Activated T-helper 17 cell treated with anti-CD3 and anti-CD28 coated beads, Interleukin-2, amount 50 U/mL, for 72 hours (primary cell): ENCODE results near the gene EMILIN2. TPM values are rescaled to one million over a fixed set of nuclear protein-coding genes. Genes with fewer than 3 reads are reported as not detected.

ENCODE experiments used
- ATAC-seq: fragments of 150-1000 bp; cut with Tn5 transposase; replicated peaks from 2 replicates; pipeline ENCODE4 v1.10.0; 2021; ENCODE audit warnings: mild to moderate bottlenecking, moderate library complexity
- H3K27ac Mint-ChIP-seq: one replicate; pipeline ENCODE4 v1.8.0; 2022; ENCODE audit warnings: mixed read lengths
- H3K27me3 Mint-ChIP-seq: one replicate; pipeline ENCODE4 v1.8.0; 2022; ENCODE audit warnings: mixed read lengths
- H3K36me3 Mint-ChIP-seq: one replicate; pipeline ENCODE4 v1.8.0; 2022; ENCODE audit warnings: low read depth, mild to moderate bottlenecking, mixed read lengths
- H3K4me1 Mint-ChIP-seq: one replicate; pipeline ENCODE4 v1.8.0; 2022; ENCODE audit warnings: mixed read lengths
- H3K4me3 Mint-ChIP-seq: one replicate; pipeline ENCODE4 v1.8.0; 2022; ENCODE audit warnings: mild to moderate bottlenecking, mixed read lengths
- H3K9me3 Mint-ChIP-seq: one replicate; pipeline ENCODE4 v1.8.0; 2022; ENCODE audit warnings: mixed read lengths
- total RNA-seq, 2 donors: library from RNA; stranded (reverse); gene quantifications; one replicate each; pipeline ENCODE4 v1.2.3, GENCODE V29; 2022

EMILIN2 gene
- total RNA-seq, 2 donors from 2014 or later = 20.7 to 28.8 TPM

DNA sequence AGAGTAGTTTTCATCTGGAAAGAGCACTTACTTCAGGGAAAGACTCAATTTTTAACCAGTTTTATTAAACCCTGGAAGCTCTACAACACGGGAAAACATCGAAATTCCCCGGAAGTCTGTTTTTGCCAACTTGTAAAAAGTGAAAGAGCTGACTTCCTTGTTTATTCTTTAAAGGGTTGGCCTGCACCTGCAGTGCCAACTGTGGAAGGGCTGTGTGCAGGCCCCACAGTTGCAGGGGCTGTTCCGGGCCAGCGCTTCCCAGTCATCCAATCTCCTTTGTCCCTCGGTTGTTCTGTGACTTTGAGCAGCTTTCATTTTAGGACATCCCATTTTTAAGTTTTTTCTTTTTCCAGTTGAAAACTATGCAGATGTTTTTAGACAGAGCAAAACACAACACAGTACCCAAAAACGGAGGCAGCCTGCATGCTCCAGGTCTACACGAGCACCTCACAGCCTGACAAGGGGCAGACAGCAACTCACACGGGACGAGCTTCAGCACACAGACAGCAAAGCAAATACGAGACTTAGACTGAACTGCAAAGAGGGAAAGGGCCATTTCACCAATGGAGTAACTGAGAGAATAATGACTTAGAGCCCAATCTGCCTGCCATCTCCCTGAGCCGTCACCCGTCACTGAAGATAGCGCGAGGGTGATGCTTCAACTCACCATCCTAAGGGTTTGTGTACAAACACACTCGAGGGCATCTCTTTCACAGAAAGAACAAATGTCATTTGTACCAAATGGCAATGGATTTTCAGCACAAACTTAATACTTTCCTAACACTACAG lies 70.6 kb downstream of the EMILIN2 start:
- no peak for ATAC-seq
- Mint-ChIP-seq H3K27ac (peak overlapping the region; percentile 70), H3K9me3 (no peaks in the 10 kb centered on the region), H3K27me3 (no peaks in the 10 kb centered on the region), H3K36me3 (peaks cover 99% of the 10 kb centered on the region), H3K4me1 (peaks cover 8% of the 10 kb centered on the region), H3K4me3 (no peak overlapping the region)

DNA sequence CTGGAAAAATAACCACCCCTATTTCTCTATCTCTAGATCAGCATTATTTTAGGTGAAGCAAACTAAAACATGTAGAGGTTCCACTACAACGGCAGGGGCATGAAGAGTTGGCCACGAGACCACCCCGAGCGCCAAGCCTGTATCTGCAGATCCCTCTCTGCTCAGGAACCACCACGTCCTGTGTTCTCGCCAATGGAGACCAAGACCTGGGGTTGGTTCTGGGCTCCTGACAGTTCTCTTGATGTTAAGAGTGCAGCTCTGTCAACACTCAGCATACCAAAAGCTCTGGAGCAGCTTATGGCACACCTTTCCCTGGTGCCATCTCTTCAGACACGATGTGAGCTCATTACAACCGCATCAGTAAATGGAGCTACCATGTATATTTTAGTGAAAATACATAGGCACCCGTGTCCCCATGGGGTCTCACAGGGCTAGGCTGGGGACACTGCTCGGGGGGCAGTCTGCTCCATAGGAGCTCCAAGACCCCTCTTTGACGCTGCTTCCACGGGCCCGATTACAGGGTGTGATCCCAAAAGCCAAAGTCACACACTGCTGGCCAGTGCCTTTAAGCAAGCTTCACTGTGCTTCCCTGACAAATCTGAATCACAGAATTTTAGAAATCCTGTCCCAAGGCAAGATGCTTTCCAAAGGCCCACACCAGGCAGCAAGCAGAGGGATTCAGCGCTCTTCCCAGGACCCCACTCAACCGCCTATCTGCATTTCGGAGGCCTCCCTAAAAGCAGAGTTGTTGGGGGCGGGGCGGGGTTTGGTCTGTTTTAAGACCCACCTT lies 72.2 kb downstream of the EMILIN2 start:
- no peaks in the 10 kb centered on the region for H3K27me3 Mint-ChIP-seq
- H3K27ac Mint-ChIP-seq = peak overlapping the region; percentile 70
- H3K4me3 Mint-ChIP-seq = no peak overlapping the region
- H3K36me3 Mint-ChIP-seq = peaks cover 100% of the 10 kb centered on the region
- peaks cover 8% of the 10 kb centered on the region for H3K4me1 Mint-ChIP-seq
- ATAC-seq = no peak
- no peaks in the 10 kb centered on the region for H3K9me3 Mint-ChIP-seq

DNA sequence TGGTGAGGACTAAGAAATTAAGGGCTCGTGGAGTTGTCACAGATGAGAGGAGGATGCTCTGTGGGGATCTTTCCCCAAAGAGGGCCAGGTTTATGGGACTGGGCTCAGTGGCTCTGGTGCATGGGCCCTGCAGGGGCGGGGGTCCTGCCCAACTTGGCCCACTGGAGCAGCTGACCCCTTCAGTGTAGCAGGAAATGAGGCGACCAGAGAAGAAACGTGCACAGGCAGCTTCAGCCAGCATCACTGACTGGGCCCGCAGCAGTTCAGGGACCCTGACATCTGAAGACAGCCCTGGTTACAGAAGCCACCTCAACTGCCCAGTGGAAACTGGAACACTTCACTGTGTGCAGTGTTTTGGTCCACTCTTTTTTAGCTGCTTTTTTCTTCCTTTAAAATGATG lies 72.8 kb downstream of the EMILIN2 start:
- no peak overlapping the region for H3K4me3 Mint-ChIP-seq
- peaks cover 100% of the 10 kb centered on the region for H3K36me3 Mint-ChIP-seq
- no peaks in the 10 kb centered on the region for H3K27me3 Mint-ChIP-seq
- no peak overlapping the region for H3K27ac Mint-ChIP-seq
- peaks cover 8% of the 10 kb centered on the region for H3K4me1 Mint-ChIP-seq
- H3K9me3 Mint-ChIP-seq = no peaks in the 10 kb centered on the region
- ATAC-seq = no peak

DNA sequence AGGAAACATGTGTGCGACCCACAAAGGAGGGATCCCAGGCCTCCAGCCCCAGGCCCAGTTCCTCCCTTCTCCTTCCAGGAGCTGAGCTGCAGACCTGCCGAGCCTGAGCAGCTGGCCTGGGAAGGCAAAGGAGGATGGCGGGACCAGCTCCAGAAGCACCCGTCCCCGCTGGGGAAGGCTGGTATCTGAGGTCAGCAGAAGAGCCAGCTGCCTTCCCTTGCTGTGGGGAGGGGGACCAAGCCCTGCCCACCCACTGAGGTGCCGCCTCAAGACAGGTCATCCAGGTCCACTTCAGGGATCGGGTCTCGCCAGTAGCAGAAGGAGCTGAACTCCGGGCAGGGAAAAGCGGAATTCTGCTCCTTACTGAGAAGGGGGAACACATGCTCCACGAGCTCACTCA lies 73.2 kb downstream of the EMILIN2 start:
- H3K36me3 Mint-ChIP-seq = peaks cover 100% of the 10 kb centered on the region
- no peak overlapping the region for H3K4me3 Mint-ChIP-seq
- H3K27me3 Mint-ChIP-seq = no peaks in the 10 kb centered on the region

DNA sequence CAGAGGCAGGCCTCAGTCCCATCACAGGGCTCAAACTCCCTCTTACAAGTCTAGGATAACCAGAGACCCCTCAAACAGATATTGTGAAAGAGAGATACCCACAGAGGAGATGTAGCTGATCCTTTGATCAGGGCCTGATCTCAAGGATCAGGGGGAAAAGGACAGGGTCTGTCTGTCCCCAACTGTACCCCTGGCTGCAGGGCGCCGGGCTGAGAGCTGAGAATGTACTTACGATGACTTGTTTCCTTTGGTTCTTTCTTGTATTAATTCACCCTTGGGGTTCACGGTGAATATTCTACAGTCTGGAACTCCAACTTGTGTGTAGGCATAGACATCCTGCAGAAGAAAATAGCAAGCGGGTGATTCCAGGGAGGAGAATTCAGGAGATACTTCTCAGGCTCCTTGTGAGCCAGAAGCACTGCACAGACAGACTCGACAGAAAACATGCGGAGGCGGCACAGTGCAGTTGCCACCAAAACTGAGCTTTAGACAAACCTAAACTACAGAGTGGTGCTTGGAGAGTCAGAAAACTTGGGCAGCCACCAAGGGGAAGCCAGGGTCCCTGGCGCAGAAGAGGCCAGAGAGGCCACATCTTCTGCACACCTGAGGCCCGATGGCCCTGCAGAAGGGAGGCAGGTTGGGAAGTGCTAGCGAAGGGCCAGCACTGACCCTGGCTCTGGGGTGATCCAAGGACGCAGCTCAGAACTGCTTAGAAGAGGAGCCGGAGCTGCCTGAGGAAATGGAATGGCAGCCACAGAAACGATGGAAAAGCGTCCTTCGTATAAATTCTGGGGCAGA lies 73.9 kb downstream of the EMILIN2 start:
- H3K27me3 Mint-ChIP-seq = no peaks in the 10 kb centered on the region
- H3K4me1 Mint-ChIP-seq = peaks cover 8% of the 10 kb centered on the region
- peak overlapping the region; percentile 76 for H3K27ac Mint-ChIP-seq
- H3K9me3 Mint-ChIP-seq = no peaks in the 10 kb centered on the region
- ATAC-seq = no peak
- peaks cover 100% of the 10 kb centered on the region for H3K36me3 Mint-ChIP-seq
- H3K4me3 Mint-ChIP-seq = no peak overlapping the region

More for the DNA sequence above, 73.2 kb downstream of the EMILIN2 start:
- no peaks in the 10 kb centered on the region for H3K9me3 Mint-ChIP-seq
- no peak for ATAC-seq
- H3K27ac Mint-ChIP-seq = peak overlapping the region; percentile 76
- H3K4me1 Mint-ChIP-seq = peaks cover 8% of the 10 kb centered on the region

DNA sequence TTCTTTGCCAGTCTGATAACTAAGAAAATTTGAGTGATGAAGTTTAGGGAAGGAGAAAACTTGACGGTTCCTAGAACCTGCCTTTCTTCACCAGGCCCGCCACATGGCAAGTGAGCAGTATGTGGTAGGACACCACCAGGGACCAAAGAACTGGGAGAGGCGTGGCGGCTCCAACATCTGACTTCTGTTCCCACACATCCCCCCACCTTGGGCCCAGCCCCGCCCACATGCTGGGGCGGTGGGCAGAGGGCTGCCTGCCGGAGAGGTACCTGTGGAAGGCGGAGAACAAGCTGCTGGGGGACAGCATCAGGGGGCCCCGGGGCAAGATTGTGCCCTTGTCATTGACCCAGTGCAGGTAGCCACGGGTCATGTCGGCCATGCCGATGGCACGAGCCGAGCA lies 75.0 kb downstream of the EMILIN2 start:
- Mint-ChIP-seq H3K27ac (peak overlapping the region; percentile 76), H3K9me3 (no peaks in the 10 kb centered on the region), H3K4me1 (peaks cover 8% of the 10 kb centered on the region), H3K36me3 (peaks cover 100% of the 10 kb centered on the region), H3K27me3 (no peaks in the 10 kb centered on the region), H3K4me3 (no peak overlapping the region)
- ATAC-seq = no peak

DNA sequence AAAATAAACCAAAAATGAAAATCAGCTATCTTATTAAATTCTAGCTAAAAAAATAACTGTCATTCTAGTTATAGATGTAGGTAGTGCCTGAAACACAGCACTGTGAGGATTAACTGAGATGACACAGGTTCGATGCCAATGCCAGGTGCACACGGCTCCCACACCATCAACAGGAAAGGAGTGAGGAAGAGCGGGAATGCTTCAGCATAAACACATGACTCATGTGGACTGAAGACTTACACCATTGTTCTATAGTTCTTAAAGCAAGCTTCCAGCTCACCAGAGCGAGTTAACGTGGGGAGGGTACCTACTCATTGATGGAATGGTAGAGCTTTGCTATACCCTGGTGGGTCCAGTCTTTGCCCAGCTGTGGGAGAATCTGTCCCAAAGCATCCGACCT lies 76.7 kb downstream of the EMILIN2 start:
- Mint-ChIP-seq H3K36me3 (peaks cover 100% of the 10 kb centered on the region), H3K4me1 (no peaks in the 10 kb centered on the region), H3K9me3 (no peaks in the 10 kb centered on the region), H3K27me3 (no peaks in the 10 kb centered on the region), H3K27ac (peak overlapping the region; percentile 48), H3K4me3 (no peak overlapping the region)
- no peak for ATAC-seq

DNA sequence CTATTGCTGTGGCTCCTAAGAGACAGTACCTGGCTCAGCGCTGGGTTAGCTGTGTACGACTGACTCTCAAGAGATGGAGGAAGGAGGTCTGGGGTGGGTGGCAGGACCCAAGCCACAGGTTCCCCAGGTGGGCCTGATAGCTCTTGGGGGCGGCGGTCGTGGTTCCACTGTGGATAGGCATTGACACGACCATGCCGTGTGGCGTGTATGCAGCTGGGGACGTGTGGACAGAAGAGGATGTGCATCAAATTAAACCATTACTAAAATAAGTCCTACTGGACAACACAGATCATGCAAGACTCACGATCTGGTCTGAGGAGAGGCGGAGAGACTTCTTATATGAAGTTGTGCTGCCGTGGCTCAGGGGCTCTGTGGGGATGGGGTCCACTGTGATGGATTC lies 78.1 kb downstream of the EMILIN2 start:
- Mint-ChIP-seq H3K36me3 (peaks cover 100% of the 10 kb centered on the region), H3K4me3 (no peak overlapping the region), H3K27me3 (no peaks in the 10 kb centered on the region), H3K9me3 (no peaks in the 10 kb centered on the region), H3K4me1 (no peaks in the 10 kb centered on the region), H3K27ac (no peak overlapping the region)
- no peak for ATAC-seq

DNA sequence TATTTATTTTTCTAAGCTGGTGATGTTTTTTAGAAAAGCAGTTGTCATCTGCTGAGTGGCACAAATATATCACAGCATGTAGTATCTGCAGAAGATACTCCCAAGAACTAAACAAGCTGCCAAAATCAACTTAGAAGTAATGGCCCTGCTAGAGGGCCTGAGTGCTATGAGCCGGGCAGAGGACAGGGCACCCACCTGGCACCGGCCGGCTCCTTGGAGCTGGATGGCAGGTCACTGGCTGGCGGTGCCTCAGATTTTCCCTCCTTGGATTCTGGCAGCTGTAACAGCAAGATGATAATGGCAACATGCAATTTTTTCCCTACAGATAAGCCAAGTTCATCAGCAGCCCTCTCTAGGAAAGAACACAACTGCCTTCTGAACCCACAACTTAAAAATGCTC lies 79.7 kb downstream of the EMILIN2 start:
- Mint-ChIP-seq H3K9me3 (no peaks in the 10 kb centered on the region), H3K36me3 (peaks cover 100% of the 10 kb centered on the region), H3K27me3 (no peaks in the 10 kb centered on the region), H3K27ac (no peak overlapping the region), H3K4me1 (no peaks in the 10 kb centered on the region), H3K4me3 (no peak overlapping the region)
- no peak for ATAC-seq

DNA sequence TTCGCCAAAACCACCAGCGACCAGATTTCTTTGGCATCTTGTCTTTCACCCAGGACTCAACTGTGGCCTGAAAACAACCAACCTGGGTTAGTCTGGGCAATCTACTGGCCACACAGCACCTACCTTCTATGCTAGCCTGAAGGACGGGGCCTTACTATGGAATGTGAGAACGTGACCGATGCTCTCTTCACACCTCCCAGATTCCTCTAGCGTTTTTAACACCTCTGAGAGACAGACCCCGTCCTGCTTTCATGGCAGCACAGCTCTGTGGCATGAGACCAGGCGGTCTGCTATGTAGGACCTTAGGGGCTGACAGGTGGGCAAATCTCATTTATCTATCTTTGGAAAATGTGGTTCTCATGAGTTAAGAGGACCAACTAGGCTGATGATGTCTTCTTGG lies 80.9 kb downstream of the EMILIN2 start:
- Mint-ChIP-seq H3K27ac (peak overlapping the region; percentile 36), H3K9me3 (no peaks in the 10 kb centered on the region), H3K36me3 (peaks cover 100% of the 10 kb centered on the region), H3K27me3 (no peaks in the 10 kb centered on the region), H3K4me1 (peaks cover 6% of the 10 kb centered on the region), H3K4me3 (no peak overlapping the region)
- no peak for ATAC-seq

DNA sequence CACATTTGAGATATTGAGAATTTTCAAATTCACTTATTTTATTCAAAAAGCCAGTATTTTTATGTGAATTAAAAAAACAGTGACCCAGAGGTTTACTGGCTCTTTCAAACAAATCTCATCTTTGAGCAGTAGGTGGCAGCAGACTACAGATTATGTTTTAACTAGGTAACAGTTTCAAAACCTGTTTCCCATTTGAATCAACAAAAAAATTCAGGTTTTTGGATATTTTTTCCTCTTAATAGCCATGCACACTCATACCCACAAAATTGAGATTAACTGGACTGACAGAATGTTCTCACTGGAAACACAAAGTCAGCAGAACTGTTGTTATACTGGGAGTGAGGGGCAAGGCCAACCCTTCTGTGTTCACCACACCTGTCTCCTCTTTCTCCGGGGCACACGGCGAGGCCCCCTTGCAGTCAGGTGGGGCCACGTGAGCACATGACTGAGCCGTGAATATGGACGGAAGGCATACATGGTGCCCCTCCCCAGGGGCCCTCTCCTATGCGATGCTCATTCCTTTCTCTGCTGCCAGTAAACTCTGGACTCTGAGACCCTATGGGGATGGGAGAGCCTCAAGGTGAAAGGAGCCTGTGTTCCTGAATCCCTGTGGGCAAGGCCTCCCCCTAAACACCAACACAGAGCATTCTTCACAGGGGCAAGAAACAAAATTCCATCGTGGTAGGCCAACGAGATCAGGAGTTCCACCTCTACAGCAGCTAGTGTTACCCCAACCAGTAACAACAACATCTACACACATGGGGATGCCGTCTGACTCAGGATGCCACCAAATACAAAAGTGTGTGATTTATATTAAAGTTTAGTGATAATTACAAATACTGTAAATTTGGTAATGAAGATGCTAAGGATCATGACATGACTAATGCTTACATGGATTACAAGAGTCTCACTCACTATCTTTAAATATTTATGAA lies 85.7 kb downstream of the EMILIN2 start:
- H3K4me3 Mint-ChIP-seq = peak overlapping the region; percentile 77
- H3K36me3 Mint-ChIP-seq = peaks cover 100% of the 10 kb centered on the region
- H3K4me1 Mint-ChIP-seq = peaks cover 24% of the 10 kb centered on the region
- no peaks in the 10 kb centered on the region for H3K27me3 Mint-ChIP-seq
- H3K9me3 Mint-ChIP-seq = no peaks in the 10 kb centered on the region
- peak; percentile 49 for ATAC-seq
- peak overlapping the region; percentile 92 for H3K27ac Mint-ChIP-seq

DNA sequence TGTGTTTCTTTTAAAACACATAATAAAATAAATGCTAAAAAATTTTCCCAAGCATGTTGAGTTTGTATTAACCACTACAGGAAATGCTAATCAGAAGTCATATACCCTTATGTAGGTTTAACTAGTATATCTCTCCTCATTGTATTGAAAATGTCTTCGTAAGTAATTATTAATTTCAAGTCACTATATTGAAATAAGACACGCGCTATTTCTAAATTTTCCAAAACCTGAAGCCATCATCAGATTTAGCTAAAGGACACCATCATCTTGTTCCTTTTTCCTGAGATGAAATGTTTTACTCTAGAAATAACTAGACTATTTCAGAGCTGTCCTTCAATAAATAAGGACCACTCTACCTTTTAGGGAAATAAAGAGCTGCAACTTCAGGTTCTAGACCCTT lies 87.2 kb downstream of the EMILIN2 start:
- Mint-ChIP-seq H3K9me3 (no peaks in the 10 kb centered on the region), H3K27ac (peak overlapping the region; percentile 92), H3K4me1 (peaks cover 24% of the 10 kb centered on the region), H3K27me3 (no peaks in the 10 kb centered on the region), H3K4me3 (peak overlapping the region; percentile 77), H3K36me3 (peaks cover 100% of the 10 kb centered on the region)
- ATAC-seq = no peak

DNA sequence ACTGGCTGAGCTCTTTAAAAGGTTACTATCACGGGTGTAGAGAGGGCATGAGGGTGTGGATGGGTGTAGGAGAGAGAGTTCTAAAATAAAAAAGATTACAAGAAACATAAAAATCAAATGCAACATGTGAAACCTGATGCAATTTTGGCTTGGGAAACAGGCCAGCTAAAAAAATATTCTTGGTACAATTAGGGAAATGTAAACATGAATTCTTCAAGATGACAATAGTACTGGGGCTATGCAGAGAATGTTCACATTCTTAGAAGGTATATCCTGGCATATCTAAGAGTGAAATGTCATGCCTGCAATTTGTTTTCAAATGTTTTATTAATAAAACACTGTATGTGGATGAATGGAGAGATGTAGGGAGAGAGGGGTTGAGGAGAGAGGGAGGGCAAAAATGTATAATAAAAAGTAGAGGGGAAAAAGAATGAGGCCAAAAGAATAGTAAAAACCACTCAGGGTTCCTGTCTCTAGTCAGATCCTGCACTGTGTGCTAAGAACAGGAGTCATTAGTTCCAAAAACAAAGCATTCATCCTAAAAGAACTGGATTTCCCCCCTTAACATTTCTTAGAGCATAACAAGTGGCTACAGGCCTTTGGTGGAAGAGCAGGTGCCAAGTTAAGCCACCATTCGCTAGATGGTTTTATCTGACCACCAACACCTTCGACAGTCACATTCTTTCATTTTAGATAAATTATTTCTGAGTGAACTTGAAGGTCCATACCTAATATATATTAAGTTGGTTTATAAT lies 88.8 kb downstream of the EMILIN2 start:
- Mint-ChIP-seq H3K27me3 (no peaks in the 10 kb centered on the region), H3K4me3 (peak overlapping the region; percentile 33), H3K27ac (peak overlapping the region; percentile 82), H3K4me1 (peaks cover 24% of the 10 kb centered on the region), H3K9me3 (no peaks in the 10 kb centered on the region), H3K36me3 (peaks cover 100% of the 10 kb centered on the region)
- ATAC-seq = peak; percentile 73
